ENCODE results near the gene MYL12A. TPM values are rescaled to one million over a fixed set of nuclear protein-coding genes. Genes with fewer than 3 reads are reported as not detected.
A peak's percentile ranks its signal among the peaks of the same experiment; 100 is the strongest.

MYL12A gene
- total and polyA plus RNA-seq, 2 of the 13 experiments (the other 11 are each of a cell fraction or from before 2014, with no cell fraction given): 261 to 277 TPM

- TF ChIP-seq ZHX1 (CRISPR knock-in tag; IDR thresholded peaks at IDR 0.05; ENCODE audit: low read depth) (peak; percentile 78; the same call in 1 of the 2 replicates), ZSCAN9 (CRISPR knock-in tag; IDR thresholded peaks at IDR 0.05; ENCODE audit: borderline replicate concordance) (peak; percentile 93), NR2F1 (CRISPR knock-in tag; IDR thresholded peaks at IDR 0.05) (peak; percentile 97 to 100), ZNF710 (CRISPR knock-in tag; IDR thresholded peaks at IDR 0.05; ENCODE audit: borderline replicate concordance) (peak; percentile 92), ZNF597 (CRISPR knock-in tag; IDR thresholded peaks at IDR 0.05) (no peak), EHMT2 (IDR thresholded peaks at IDR 0.05; ENCODE audit: borderline replicate concordance, low read depth, low read length) (peak; percentile 53; the same call in 1 of the 2 replicates), GLMP (CRISPR knock-in tag; IDR thresholded peaks at IDR 0.05; ENCODE audit: borderline replicate concordance) (no peak), PHF5A (CRISPR knock-in tag; IDR thresholded peaks at IDR 0.05; ENCODE audit: low read depth, unreplicated experiment) (peak; percentile 93), ZNF781 (CRISPR knock-in tag; IDR thresholded peaks at IDR 0.05; ENCODE audit: borderline replicate concordance, not compliant biosample characterization) (no peak), ZNF652 (CRISPR knock-in tag; IDR thresholded peaks at IDR 0.05; ENCODE audit: borderline replicate concordance, low read depth) (peak; percentile 24; the same call in 1 of the 2 replicates), HOMEZ (CRISPR knock-in tag; IDR thresholded peaks at IDR 0.05; ENCODE audit: low read depth) (peak; percentile 90), TAF1 (CRISPR knock-in tag; IDR thresholded peaks at IDR 0.05) (no peak), RNF2 (conservative IDR thresholded peaks at IDR 0.05; ENCODE audit: low read depth) (no peak), PAWR (CRISPR knock-in tag; IDR thresholded peaks at IDR 0.05; ENCODE audit: borderline replicate concordance) (no peak), ETV6 (CRISPR knock-in tag; conservative IDR thresholded peaks at IDR 0.05) (0 out of 2 replicates have a peak, but pooled peaks have one; percentile 64), MED1 (CRISPR knock-in tag; IDR thresholded peaks at IDR 0.05) (peak; percentile 98), POLR2AphosphoS5 (IDR thresholded peaks at IDR 0.05; ENCODE audit: low read depth, low read length) (no peak), NFIC (IDR thresholded peaks at IDR 0.05; ENCODE audit: low read length) (peak; percentile 97; the same call in 1 of the 2 replicates), ZNF232 (CRISPR knock-in tag; IDR thresholded peaks at IDR 0.05; ENCODE audit: borderline replicate concordance) (0 out of 2 replicates have a peak, but pooled peaks have one; percentile 59)
Observed at GRCh38 chr18:3233433-3234168, 14.0 kb upstream of the MYL12A start (continued).
